HG03575 (cell line): Measurements from ENCODE around the gene FAM222B.

Experiments
- ATAC-seq: cut with Tn5 transposase; IDR thresholded peaks from one replicate; pipeline ENCODE4 v1.9.1; 2021; ENCODE audit not compliant: unreplicated experiment, insufficient number of reproducible peaks, low FRiP score; ENCODE audit errors: extremely low read depth

Gene FAM222B

GRCh38 chr17:28875848-28876550 lies 33.4 kb upstream of the FAM222B start:
- no peak for ATAC-seq

DNA sequence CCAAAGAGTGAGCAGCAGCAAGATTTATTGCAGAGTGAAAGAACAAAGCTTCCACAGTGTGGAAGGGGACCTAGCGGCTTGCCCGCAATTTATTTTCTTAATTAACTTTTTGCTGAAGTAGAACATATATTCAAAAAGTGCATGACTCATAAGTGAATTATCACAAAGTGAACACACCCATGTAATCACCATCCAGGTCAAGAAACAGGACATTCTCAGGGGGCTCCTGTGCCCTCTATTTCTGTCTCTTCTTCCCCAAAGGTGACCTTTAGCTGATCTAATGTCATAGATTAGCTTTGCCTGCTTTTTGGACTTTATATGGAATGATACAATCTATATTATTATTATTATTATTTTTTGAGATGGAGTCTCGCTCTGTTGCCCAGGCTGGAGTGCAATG lies 32.2 kb upstream of the FAM222B start:
- ATAC-seq: no peak

GRCh38 chr17:28873839-28874238 lies 31.2 kb upstream of the FAM222B start:
- no peak for ATAC-seq

GRCh38 chr17:28871056-28871579 lies 28.5 kb upstream of the FAM222B start:
- peak; percentile 77 for ATAC-seq

DNA sequence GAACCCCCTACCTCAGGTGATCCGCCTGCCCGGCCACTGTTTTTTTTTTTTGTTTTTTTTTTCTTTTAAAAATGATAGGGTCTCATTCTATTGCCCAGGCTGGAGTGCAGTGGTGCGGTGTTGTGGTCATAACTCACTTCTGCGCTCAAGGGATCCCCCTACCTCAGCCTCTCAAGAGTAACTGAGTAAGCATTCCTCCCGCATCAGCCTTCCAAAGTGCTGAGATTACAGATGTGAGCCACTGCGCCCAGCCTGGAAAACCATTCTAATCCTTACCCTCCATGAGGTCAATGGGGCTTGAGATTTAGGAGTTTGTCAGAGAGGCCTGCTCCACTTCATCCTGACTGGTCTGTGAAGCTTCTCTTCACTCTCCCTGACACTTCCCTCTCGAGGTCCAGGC lies 24.7 kb upstream of the FAM222B start:
- ATAC-seq: no peak

GRCh38 chr17:28865946-28866752 lies 23.6 kb upstream of the FAM222B start:
- ATAC-seq: no peak

DNA sequence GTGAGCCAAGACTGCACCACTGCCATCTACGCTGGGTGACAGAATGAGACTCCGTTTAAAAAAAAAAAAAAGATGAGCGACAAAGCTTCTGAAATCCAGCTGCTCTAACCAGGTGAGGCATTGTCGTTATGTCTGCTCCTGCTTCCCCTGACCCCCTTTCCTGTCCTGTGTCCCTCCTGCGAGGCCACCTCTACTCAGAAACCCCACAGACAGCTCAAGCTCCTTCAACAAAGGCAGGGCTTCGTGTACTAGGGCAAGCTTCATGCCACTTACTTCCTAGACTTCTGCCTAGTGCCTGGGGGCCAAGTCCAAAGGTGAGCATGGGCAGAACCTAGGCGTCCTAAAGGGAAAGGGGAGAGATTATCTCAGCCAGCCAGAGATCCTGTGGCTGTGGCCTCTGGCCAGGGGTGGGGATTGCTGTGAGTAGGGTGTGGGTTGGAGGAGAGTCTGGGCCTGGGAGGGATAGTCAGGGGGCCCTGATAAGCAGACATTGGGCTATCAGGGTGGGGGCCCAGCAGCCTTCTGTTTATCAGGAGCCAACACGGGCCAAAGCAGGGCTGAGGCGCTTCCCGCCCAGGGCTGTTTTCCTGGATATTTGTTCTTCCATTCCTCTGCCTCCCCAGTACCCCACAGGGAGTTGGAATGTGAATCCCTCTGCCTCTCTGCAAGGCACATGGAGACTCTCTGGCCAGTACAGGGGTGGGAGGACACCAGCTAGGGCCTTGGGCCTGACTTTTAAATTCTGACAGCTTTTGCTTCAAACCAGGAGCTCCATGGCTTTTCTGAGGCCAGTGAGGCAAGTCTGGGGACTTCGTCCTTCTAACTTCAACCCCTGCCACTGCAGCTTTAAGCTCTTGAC lies 22.6 kb upstream of the FAM222B start:
- no peak for ATAC-seq

- ATAC-seq: no peak
These were observed 21.4 kb upstream of the FAM222B start for GRCh38 chr17:28863953-28864352.

- ATAC-seq: no peak
These were observed 20.0 kb upstream of the FAM222B start for GRCh38 chr17:28862561-28862960.

DNA sequence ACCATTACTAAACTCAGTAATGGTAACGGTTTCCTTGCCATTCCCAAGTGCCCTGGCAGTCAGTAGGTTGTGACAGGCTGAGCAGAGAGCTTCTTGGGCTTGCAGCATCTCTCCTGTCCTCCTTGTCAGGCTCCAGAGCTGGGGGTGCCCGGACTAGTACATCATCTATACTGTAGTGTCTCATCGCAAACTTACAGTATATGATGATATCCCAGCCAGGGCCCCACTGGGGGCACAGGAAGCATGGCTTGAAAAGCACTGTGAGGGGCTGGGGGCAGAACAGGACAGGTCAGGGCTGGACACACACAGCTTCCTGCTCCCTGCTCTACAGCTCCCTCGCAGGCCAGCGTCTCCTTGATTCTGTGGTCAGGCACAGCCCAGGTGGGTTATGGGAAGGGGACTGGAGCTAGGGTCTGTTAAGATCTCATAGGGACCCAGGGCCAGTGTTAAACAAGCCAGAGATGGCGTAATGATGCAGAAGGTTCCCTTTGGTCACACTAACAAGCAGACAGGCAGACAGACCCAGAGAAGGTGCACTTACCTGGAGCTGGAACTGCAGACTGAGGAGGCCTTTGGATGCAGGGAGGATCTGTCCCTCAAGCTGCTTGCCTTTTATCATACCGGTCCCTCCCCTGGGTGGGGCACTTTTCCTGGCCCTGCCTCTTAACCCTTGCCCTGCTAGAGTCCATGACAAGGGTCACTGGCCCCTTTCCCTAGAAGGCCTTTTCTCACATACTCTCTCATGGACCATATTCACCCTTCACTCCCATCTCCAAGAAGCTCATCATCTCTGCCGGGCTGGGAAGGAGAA lies 19.0 kb upstream of the FAM222B start:
- ATAC-seq: no peak

DNA sequence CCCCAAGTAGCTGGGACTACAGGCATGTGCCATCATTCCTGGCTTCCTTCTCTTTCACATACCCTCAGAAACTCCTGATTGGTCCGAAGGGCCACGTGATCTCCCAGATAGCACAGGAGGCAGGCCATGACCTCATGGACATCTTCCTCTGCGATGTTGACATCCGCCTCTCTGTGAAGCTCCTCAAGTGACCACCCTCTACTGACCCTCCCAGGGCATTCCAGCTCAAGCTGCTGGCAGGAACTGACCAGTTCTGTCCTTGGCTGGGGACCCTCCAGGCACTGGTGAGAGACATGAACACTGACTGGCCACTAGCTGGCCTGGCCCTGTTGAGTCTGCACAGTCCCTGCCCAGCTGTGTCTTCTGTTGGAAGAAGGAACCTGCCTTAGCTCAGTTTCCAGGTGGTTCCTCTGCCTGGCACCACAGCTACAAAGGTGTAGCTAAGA lies 17.8 kb upstream of the FAM222B start:
- ATAC-seq: no peak

DNA sequence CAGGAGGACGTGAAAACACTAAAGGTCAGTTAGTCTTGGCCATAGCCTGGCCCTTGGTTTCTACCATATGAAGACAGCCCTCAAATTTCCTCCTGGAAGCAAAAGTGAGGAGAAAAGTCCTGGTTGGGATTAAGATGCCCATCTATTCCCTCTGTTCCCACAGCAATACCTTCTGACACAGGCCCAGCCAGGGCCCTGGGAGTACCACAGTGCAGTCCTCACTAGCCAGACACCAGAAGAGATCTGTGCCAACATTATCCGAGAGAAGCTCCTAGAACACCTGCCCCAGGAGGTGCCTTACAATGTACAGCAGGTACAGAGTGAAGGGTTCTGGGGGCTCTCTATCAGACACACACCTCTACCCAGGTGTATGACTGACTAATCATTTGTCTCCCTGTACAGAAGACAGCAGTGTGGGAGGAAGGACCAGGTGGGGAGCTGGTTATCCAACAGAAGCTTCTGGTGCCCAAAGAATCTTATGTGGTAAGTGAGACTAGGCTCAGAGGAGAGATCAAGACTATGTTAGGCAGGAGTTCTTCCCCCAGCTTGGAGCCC lies 16.3 kb upstream of the FAM222B start:
- no peak for ATAC-seq

- ATAC-seq: no peak
These were observed 15.6 kb upstream of the FAM222B start for GRCh38 chr17:28857905-28858800.

- no peak for ATAC-seq
These were observed 13.5 kb upstream of the FAM222B start for GRCh38 chr17:28856028-28856574.

DNA sequence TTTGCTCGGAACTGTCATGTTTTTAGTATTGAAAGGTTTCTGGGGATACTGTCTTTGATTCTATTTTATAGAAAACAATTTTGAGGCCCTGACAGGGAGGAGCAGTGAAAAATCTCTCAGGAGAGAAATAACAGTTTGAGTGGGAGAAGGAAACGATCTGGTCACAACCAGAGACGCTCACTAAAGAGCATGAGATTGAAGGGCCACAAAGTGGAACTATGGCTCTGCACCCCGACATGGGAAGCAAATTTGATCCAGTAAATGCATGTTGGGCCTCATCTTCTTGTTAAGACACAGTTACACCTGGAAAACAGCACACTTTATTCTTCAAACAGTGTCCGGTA lies 12.7 kb upstream of the FAM222B start:
- ATAC-seq: no peak

- ATAC-seq: no peak
These were observed 12.1 kb upstream of the FAM222B start, which contains the start of gene ERAL1 for GRCh38 chr17:28854457-28855335. Gene ERAL1 (plus strand): TSS chr17:28855016. CDS start chr17:28855035, 19 bp downstream.
